Tibial nerve (tissue), 4 donors: ENCODE results near the gene APC2. TPM values are rescaled to one million over a fixed set of nuclear protein-coding genes. Genes with fewer than 3 reads are reported as not detected.

Source experiments
- DNase-seq, 2 donors: peaks; one replicate each; pipeline ENCODE4 v3.0.0-alpha.2; 2019; ENCODE audit warnings: low spot score in 2 of 2
- H3K27ac ChIP-seq, 4 donors: fragments of 200-600 bp; sonication (generic) in 3 of 4; one replicate each; pipeline ENCODE4 v1.5.1; 2017 to 2019; ENCODE audit warnings: mild to moderate bottlenecking in 1 of 4
- H3K27me3 ChIP-seq, 2 donors: fragments of 200-600 bp; sonication (generic) in 1 of 2; one replicate each; pipeline versions ENCODE4 v1.5.1 to v1.6.0; 2017 to 2019
- H3K36me3 ChIP-seq, 3 donors: fragments of 200-600 bp; sonication (generic); one replicate each; pipeline ENCODE4 v1.5.1; 2018 to 2019
- H3K4me1 ChIP-seq, 4 donors: fragments of 200-600 bp; sonication (generic) in 3 of 4; one replicate each; pipeline ENCODE4 v1.5.1; 2017 to 2019
- H3K4me3 ChIP-seq, 4 donors: fragments of 200-600 bp; sonication (generic) in 3 of 4; one replicate each; pipeline ENCODE4 v1.5.1; 2017 to 2019; ENCODE audit warnings: mild to moderate bottlenecking in 1 of 4, moderate library complexity in 1 of 4
- H3K9me3 ChIP-seq, 4 donors: fragments of 200-600 bp; sonication (generic) in 3 of 4; one replicate each; pipeline ENCODE4 v1.5.1; 2017 to 2019
- CTCF ChIP-seq, 5 experiments: fragments of 200-600 bp in 3 of 5; fragments of 450-650 bp in 2 of 5; sonication (generic) in 3 of 5; IDR thresholded peaks; one replicate each; pipeline ENCODE4 v1.5.1; 2016 to 2019; ENCODE audit warnings: antibody characterized with exemption in 5 of 5, mild to moderate bottlenecking in 3 of 5, moderate library complexity in 2 of 5
- EP300 ChIP-seq, 2 donors: sonication (generic); formaldehyde crosslinking; IDR thresholded peaks; one replicate each; pipeline ENCODE4 v1.6.1; 2017; ENCODE audit warnings: antibody characterized with exemption in 2 of 2, mild to moderate bottlenecking in 1 of 2
- POLR2A ChIP-seq, 2 donors: fragments of 450-650 bp; IDR thresholded peaks; one replicate each; pipeline ENCODE4 v1.6.1; 2017; ENCODE audit warnings: antibody characterized with exemption in 2 of 2, mild to moderate bottlenecking in 2 of 2, moderate library complexity in 2 of 2
- WGBS, 2 donors: methylation state at CpG; one replicate each; pipeline ENCODE4 v1.1.5; 2018; 5-methylcytosine and 5-hydroxymethylcytosine counted together
- total RNA-seq, 4 donors: library from RNA; depleted of rRNA; stranded (reverse); fragments of >200 nt; gene quantifications; one replicate each; pipeline ENCODE4 v1.1.0, GENCODE V29; 2016

Gene APC2
- total RNA-seq, 4 donors from 2014 or later: 1.7 to 10.2 (median 4.2) TPM

- peak overlapping the region; percentile 92 to 100 (median 97) for H3K4me3 ChIP-seq
- 58 to 62% methylated on average over 29 to 33 of the region's 33 CpGs for WGBS, 2 donors
- peak overlapping the region; percentile 81 to 99 (median 96) for H3K27ac ChIP-seq
- H3K27me3 ChIP-seq: no peaks in the 10 kb centered on the region
- H3K9me3 ChIP-seq: no peaks in the 10 kb centered on the region
- no peak for DNase-seq
- peaks cover 0 to 9% (median 0%) of the 10 kb centered on the region in 3 donors for H3K36me3 ChIP-seq
- TF ChIP-seq POLR2A (IDR thresholded peaks at IDR 0.05) (no peak), CTCF (IDR thresholded peaks at IDR 0.05) (no peak), EP300 (IDR thresholded peaks at IDR 0.05) (no peak)
- peaks cover 0 to 68% (median 41%) of the 10 kb centered on the region in 4 donors for H3K4me1 ChIP-seq
These were observed 40.5 kb upstream of the APC2 start for GRCh38 chr19:1409204-1410005.

- peaks cover 0 to 77% (median 44%) of the 10 kb centered on the region in 4 donors for H3K4me1 ChIP-seq
- H3K27me3 ChIP-seq: no peaks in the 10 kb centered on the region
- 76 to 78% methylated on average over 14 to 15 of the region's 23 CpGs for WGBS, 2 donors
These were observed 39.7 kb upstream of the APC2 start for GRCh38 chr19:1410136-1410786.

GRCh38 chr19:1410789-1411188 is 39.1 kb upstream of the APC2 start:
- Histone ChIP-seq H3K36me3 (peaks cover 0 to 9% (median 0%) of the 10 kb centered on the region in 3 donors), H3K27me3 (no peaks in the 10 kb centered on the region), H3K4me3 (no peak overlapping the region), H3K4me1 (peaks cover 0 to 82% (median 49%) of the 10 kb centered on the region in 4 donors), H3K9me3 (no peaks in the 10 kb centered on the region), H3K27ac (peak overlapping the region in 3 of 4 donors; percentile 59 to 99 (median 95))
- 66 to 78% methylated on average over 5 to 9 of the region's 9 CpGs for WGBS, 2 donors
- TF ChIP-seq EP300 (IDR thresholded peaks at IDR 0.05): no peak
- no peak for TF ChIP-seq POLR2A (IDR thresholded peaks at IDR 0.05)
- no peak for TF ChIP-seq CTCF (IDR thresholded peaks at IDR 0.05)
- DNase-seq: no peak

More at GRCh38 chr19:1410136-1410786, 39.7 kb upstream of the APC2 start:
- Histone ChIP-seq H3K4me3 (peak overlapping the region in 1 of 4 donors; percentile 100), H3K27ac (peak overlapping the region in 3 of 4 donors; percentile 59 to 99 (median 95)), H3K36me3 (peaks cover 0 to 9% (median 0%) of the 10 kb centered on the region in 3 donors), H3K9me3 (no peaks in the 10 kb centered on the region)
- TF ChIP-seq POLR2A (IDR thresholded peaks at IDR 0.05): no peak
- TF ChIP-seq CTCF (IDR thresholded peaks at IDR 0.05): no peak
- no peak for TF ChIP-seq EP300 (IDR thresholded peaks at IDR 0.05)
- DNase-seq: no peak

- 44 to 47% methylated on average over 5 to 24 of the region's 29 CpGs for WGBS, 2 donors
- Histone ChIP-seq H3K4me3 (peak overlapping the region in 1 of 4 donors; percentile 7), H3K27me3 (no peaks in the 10 kb centered on the region), H3K36me3 (peaks cover 0 to 9% (median 0%) of the 10 kb centered on the region in 3 donors), H3K27ac (peak overlapping the region in 3 of 4 donors; percentile 59 to 99 (median 95)), H3K4me1 (peaks cover 0 to 84% (median 54%) of the 10 kb centered on the region in 4 donors), H3K9me3 (no peaks in the 10 kb centered on the region)
- DNase-seq: no peak
- TF ChIP-seq POLR2A (IDR thresholded peaks at IDR 0.05) (no peak), CTCF (IDR thresholded peaks at IDR 0.05) (no peak), EP300 (IDR thresholded peaks at IDR 0.05) (peak in 1 of 2 donors; percentile 33)
These were observed 38.4 kb upstream of the APC2 start for GRCh38 chr19:1411255-1412191.
